ENCODE results near the gene NEK2.

NEK2 gene

GRCh38 chr1:211710566-211711314, 35.3 kb upstream of the NEK2 start (continued):
- TF ChIP-seq TSHZ2 (CRISPR knock-in tag; IDR thresholded peaks at IDR 0.05) (no peak), CSDC2 (CRISPR knock-in tag; IDR thresholded peaks at IDR 0.05) (no peak), PATZ1 (CRISPR knock-in tag; IDR thresholded peaks at IDR 0.05; ENCODE audit: borderline replicate concordance) (no peak), OSR1 (CRISPR knock-in tag; IDR thresholded peaks at IDR 0.05) (no peak), ZFP30 (CRISPR knock-in tag; IDR thresholded peaks at IDR 0.05) (no peak)

- no peak for ATAC-seq
Observed at GRCh38 chr1:211708926-211709325, 33.5 kb upstream of the NEK2 start.

More at GRCh38 chr1:211708926-211709325, 33.5 kb upstream of the NEK2 start:
- TF ChIP-seq GLIS3 (CRISPR knock-in tag; IDR thresholded peaks at IDR 0.05) (no peak), POU6F1 (CRISPR knock-in tag; IDR thresholded peaks at IDR 0.05; ENCODE audit: borderline replicate concordance, low read depth) (no peak), ZNF565 (CRISPR knock-in tag; conservative IDR thresholded peaks at IDR 0.05; ENCODE audit: low read depth) (no peak), TSHZ2 (CRISPR knock-in tag; IDR thresholded peaks at IDR 0.05) (no peak), TOX (CRISPR knock-in tag; IDR thresholded peaks at IDR 0.05; ENCODE audit: borderline replicate concordance) (no peak), TCF4 (CRISPR knock-in tag; IDR thresholded peaks at IDR 0.05; ENCODE audit: borderline replicate concordance) (no peak), BACH2 (CRISPR knock-in tag; IDR thresholded peaks at IDR 0.05; ENCODE audit: borderline replicate concordance) (no peak), PPARA (CRISPR knock-in tag; IDR thresholded peaks at IDR 0.05; ENCODE audit: borderline replicate concordance) (no peak), ZNF70 (CRISPR knock-in tag; IDR thresholded peaks at IDR 0.05) (no peak), CSDC2 (CRISPR knock-in tag; IDR thresholded peaks at IDR 0.05) (no peak), PATZ1 (CRISPR knock-in tag; IDR thresholded peaks at IDR 0.05; ENCODE audit: borderline replicate concordance) (no peak), RARB (CRISPR knock-in tag; IDR thresholded peaks at IDR 0.05) (no peak), ESRRG (CRISPR knock-in tag; IDR thresholded peaks at IDR 0.05) (no peak), CREB5 (CRISPR knock-in tag; IDR thresholded peaks at IDR 0.05; ENCODE audit: low read depth) (no peak)

All from SK-N-SH treated with all-trans-retinoic acid at 6 μM for 48 hours (cell line).